Transverse colon (tissue), 4 donors: Measurements from ENCODE around the gene CST4. TPM values are rescaled to one million over a fixed set of nuclear protein-coding genes. Genes with fewer than 3 reads are reported as not detected.
A peak's percentile ranks its signal among the peaks of the same experiment; 100 is the strongest.

Experiments
- DNase-seq: peaks from one replicate; pipeline ENCODE4 v3.0.0-alpha.2; 2019
- H3K27ac ChIP-seq, 4 donors: fragments of 200-600 bp; sonication (generic); 2 replicates each; pipeline ENCODE4 v1.5.1; 2016 to 2018; ENCODE audit warnings: inconsistent platforms in 4 of 4
- H3K27me3 ChIP-seq: fragments of 200-600 bp; sonication (generic); 2 replicates; pipeline ENCODE4 v1.5.1; 2017; ENCODE audit warnings: inconsistent platforms
- H3K36me3 ChIP-seq, 4 donors: fragments of 200-600 bp; sonication (generic); 2 replicates each; pipeline ENCODE4 v1.5.1; 2017 to 2019; ENCODE audit warnings: inconsistent platforms in 4 of 4
- H3K4me1 ChIP-seq, 4 donors: fragments of 200-600 bp; sonication (generic); 2 replicates each; pipeline ENCODE4 v1.5.1; 2017 to 2020; ENCODE audit warnings: inconsistent platforms in 4 of 4
- H3K4me3 ChIP-seq, 4 donors: fragments of 200-600 bp; sonication (generic); 1 replicate in 1 of 4; 2 replicates in 3 of 4; pipeline versions ENCODE4 v1.5.1 to v1.6.1; 2017 to 2019; ENCODE audit warnings: inconsistent platforms in 4 of 4
- H3K9me3 ChIP-seq, 2 donors: fragments of 200-600 bp; sonication (generic); 2 replicates each; pipeline ENCODE4 v1.5.1; 2017 to 2019; ENCODE audit warnings: inconsistent platforms in 2 of 2
- EP300 ChIP-seq: sonication (generic); formaldehyde crosslinking; IDR thresholded peaks from one replicate; pipeline ENCODE4 v1.6.1; 2017; ENCODE audit warnings: antibody characterized with exemption, low read depth
- POLR2A ChIP-seq: fragments of 450-650 bp; IDR thresholded peaks from one replicate; pipeline ENCODE4 v1.6.1; 2016; ENCODE audit warnings: antibody characterized with exemption, mild to moderate bottlenecking, moderate library complexity
- POLR2AphosphoS5 ChIP-seq, 3 donors: sonication (generic); formaldehyde crosslinking; IDR thresholded peaks; one replicate each; pipeline ENCODE4 v1.6.1; 2016; ENCODE audit warnings: antibody characterized with exemption in 3 of 3
- WGBS, 2 donors: methylation state at CpG; one replicate each; pipeline ENCODE4 v1.1.5; 2018; ENCODE audit warnings: low coverage in 1 of 2; 5-methylcytosine and 5-hydroxymethylcytosine counted together
- in situ Hi-C, 4 donors: fragments of 200-750 bp; cut with MboI; loops; one replicate each; pipeline versions ENCODE4 v1.15.0 to v1.15.1; 2017; ENCODE audit warnings: low sequenced_read_pairs in 3 of 4, low pct_ligation_motif_present in 1 of 4, low pct_unique_long_range_greater_than_20kb in 1 of 4
- intact Hi-C: fragments of 100-400 bp; cut with DNase I; formaldehyde crosslinking; loops from one replicate; pipeline ENCODE4 v1.15.1; 2023; ENCODE audit warnings: low total_unique reads
- total RNA-seq, 4 donors: library from RNA; depleted of rRNA; stranded (reverse); fragments of >200 nt; gene quantifications; one replicate each; pipeline ENCODE4 v1.1.0, GENCODE V29; 2016
- TF ChIP-seq, protein P1 (sequence below), 5 experiments: fragments of 200-600 bp in 3 of 5; fragments of 450-650 bp in 2 of 5; sonication (generic) in 3 of 5; IDR thresholded peaks; 1 replicate in 2 of 5; 2 replicates in 3 of 5; pipeline ENCODE4 v1.5.1; 2016 to 2017; ENCODE audit warnings: antibody characterized with exemption in 5 of 5, inconsistent platforms in 3 of 5, mild to moderate bottlenecking in 2 of 5, moderate library complexity in 1 of 5

CST4 gene
- total RNA-seq, 4 donors from 2014 or later: not detected

DNA sequence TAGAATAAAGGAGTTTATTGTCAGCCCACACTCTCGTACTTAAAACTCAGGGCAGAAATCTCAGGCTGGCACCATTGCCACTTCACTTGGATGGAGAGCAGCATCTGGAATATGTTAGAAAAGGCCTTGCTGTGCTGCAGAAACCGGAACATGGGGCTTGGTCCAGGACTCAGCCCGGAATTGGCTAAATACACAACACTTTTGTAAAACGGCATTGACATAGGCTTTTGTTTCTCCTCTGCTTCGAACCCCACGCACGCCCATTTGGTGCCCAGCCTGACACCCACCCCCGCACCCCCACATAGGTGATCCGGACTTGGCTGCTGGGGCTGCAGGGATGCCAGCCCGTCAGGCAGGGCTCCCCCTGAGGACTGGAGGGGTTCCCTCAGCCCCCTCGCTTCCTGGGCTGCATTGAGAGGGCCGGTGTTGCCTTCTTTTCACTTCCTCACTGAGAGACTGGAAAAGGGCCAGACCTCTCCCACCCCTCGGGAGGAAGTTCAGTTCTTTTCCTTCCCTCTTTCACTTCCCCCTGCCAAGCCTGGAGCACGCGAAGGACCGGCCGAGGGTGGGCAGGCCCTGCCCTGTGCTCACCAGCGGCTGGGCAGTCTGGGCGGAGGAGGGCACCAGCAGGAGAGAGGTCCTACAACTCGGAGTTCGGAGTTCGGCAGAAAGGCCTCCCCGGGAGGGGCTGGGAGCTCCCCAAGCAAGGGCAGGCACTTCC is 33.2 kb downstream of the CST4 start:
- TF ChIP-seq POLR2A (no peak), POLR2AphosphoS5 (IDR thresholded peaks at IDR 0.05) (no peak)
- intact Hi-C loops: no loop called here
- peaks cover 0 to 14% (median 5%) of the 10 kb centered on the region in 4 donors for H3K4me1 ChIP-seq
- no peaks in the 10 kb centered on the region for H3K36me3 ChIP-seq
- no peak overlapping the region for H3K4me3 ChIP-seq
- no peaks in the 10 kb centered on the region for H3K9me3 ChIP-seq
- no peaks in the 10 kb centered on the region for H3K27me3 ChIP-seq
- peak; percentile 36 for DNase-seq
- in situ Hi-C loops: no loop called here
- H3K27ac ChIP-seq: peak overlapping the region; percentile 31 to 67 (median 48)
- WGBS, 2 donors: 62% methylated on average over 23 of the region's 23 CpGs; no CpG with 5 or more reads in 1 of the 2 donors

- H3K27ac ChIP-seq: peak overlapping the region in 2 of 4 donors; percentile 31 to 64
- H3K9me3 ChIP-seq: no peaks in the 10 kb centered on the region
- no peaks in the 10 kb centered on the region for H3K27me3 ChIP-seq
- no peak for DNase-seq
- in situ Hi-C loops: no loop called here
- H3K4me1 ChIP-seq: peaks cover 0 to 14% (median 3%) of the 10 kb centered on the region in 4 donors
- 60 to 67% methylated on average over 3 to 4 of the region's 4 CpGs for WGBS, 2 donors
- no peaks in the 10 kb centered on the region for H3K36me3 ChIP-seq
- H3K4me3 ChIP-seq: no peak overlapping the region
- TF ChIP-seq POLR2A (no peak), EP300 (no peak), POLR2AphosphoS5 (IDR thresholded peaks at IDR 0.05) (no peak)
- TF ChIP-seq, protein P1, sequence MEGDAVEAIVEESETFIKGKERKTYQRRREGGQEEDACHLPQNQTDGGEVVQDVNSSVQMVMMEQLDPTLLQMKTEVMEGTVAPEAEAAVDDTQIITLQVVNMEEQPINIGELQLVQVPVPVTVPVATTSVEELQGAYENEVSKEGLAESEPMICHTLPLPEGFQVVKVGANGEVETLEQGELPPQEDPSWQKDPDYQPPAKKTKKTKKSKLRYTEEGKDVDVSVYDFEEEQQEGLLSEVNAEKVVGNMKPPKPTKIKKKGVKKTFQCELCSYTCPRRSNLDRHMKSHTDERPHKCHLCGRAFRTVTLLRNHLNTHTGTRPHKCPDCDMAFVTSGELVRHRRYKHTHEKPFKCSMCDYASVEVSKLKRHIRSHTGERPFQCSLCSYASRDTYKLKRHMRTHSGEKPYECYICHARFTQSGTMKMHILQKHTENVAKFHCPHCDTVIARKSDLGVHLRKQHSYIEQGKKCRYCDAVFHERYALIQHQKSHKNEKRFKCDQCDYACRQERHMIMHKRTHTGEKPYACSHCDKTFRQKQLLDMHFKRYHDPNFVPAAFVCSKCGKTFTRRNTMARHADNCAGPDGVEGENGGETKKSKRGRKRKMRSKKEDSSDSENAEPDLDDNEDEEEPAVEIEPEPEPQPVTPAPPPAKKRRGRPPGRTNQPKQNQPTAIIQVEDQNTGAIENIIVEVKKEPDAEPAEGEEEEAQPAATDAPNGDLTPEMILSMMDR (IDR thresholded peaks at IDR 0.05): no peak
- intact Hi-C loops: no loop called here
Measured at GRCh38 chr20:23654717-23655116, 34.1 kb downstream of the CST4 start.

- intact Hi-C loops (no loop called here), in situ Hi-C loops (no loop called here)
- Histone ChIP-seq H3K9me3 (no peaks in the 10 kb centered on the region), H3K36me3 (no peaks in the 10 kb centered on the region), H3K27ac (no peak overlapping the region), H3K4me1 (peaks cover 0 to 14% (median 3%) of the 10 kb centered on the region in 4 donors), H3K4me3 (no peak overlapping the region), H3K27me3 (no peaks in the 10 kb centered on the region)
- 58% methylated on average over 2 of the region's 2 CpGs; no CpG with 5 or more reads in 1 of the 2 donors for WGBS, 2 donors
- TF ChIP-seq POLR2AphosphoS5 (IDR thresholded peaks at IDR 0.05) (no peak), POLR2A (no peak), EP300 (no peak)
- TF ChIP-seq, protein P1 (IDR thresholded peaks at IDR 0.05): no peak
- no peak for DNase-seq
Measured at GRCh38 chr20:23654000-23654399, 34.8 kb downstream of the CST4 start.

- no peaks in the 10 kb centered on the region for H3K9me3 ChIP-seq
- 80% methylated on average over 3 of the region's 3 CpGs; no CpG with 5 or more reads in 1 of the 2 donors for WGBS, 2 donors
- peaks cover 0 to 14% (median 3%) of the 10 kb centered on the region in 4 donors for H3K4me1 ChIP-seq
- no peak overlapping the region for H3K27ac ChIP-seq
- H3K36me3 ChIP-seq: no peaks in the 10 kb centered on the region
- no peak overlapping the region for H3K4me3 ChIP-seq
- intact Hi-C loops: no loop called here
- in situ Hi-C loops: no loop called here
- H3K27me3 ChIP-seq: no peaks in the 10 kb centered on the region
- no peak for DNase-seq
- TF ChIP-seq, protein P1 (IDR thresholded peaks at IDR 0.05): no peak
- TF ChIP-seq EP300 (no peak), POLR2AphosphoS5 (IDR thresholded peaks at IDR 0.05) (no peak), POLR2A (no peak)
Measured at GRCh38 chr20:23653400-23653938, 35.4 kb downstream of the CST4 start.
